Neutrophil (primary cell): ENCODE data around the gene ABHD1.

ENCODE experiments used
- H3K27ac ChIP-seq: fragments of 200-600 bp; sonication (generic); 2 replicates; pipeline ENCODE4 v1.5.1; 2016; ENCODE audit warnings: mild to moderate bottlenecking, moderate library complexity
- H3K27me3 ChIP-seq: fragments of 200-600 bp; sonication (generic); 2 replicates; pipeline ENCODE4 v1.6.0; 2016; ENCODE audit warnings: mild to moderate bottlenecking
- H3K36me3 ChIP-seq: fragments of 200-600 bp; sonication (generic); 2 replicates; pipeline ENCODE4 v1.5.1; 2017
- H3K4me1 ChIP-seq, 2 experiments: fragments of 200-600 bp in 1 of 2; sonication (generic) in 1 of 2; 1 replicate in 1 of 2; 2 replicates in 1 of 2; pipeline versions ENCODE4 v1.5.1 to v1.6.1; 2013 to 2016; ENCODE audit warnings: low read depth in 1 of 2, low read length in 1 of 2, mild to moderate bottlenecking in 1 of 2, moderate library complexity in 1 of 2; ENCODE audit not compliant: control insufficient read depth in 1 of 2, insufficient read depth in 1 of 2
- H3K4me3 ChIP-seq, 2 experiments: fragments of 200-600 bp in 1 of 2; sonication (generic) in 1 of 2; 1 replicate in 1 of 2; 2 replicates in 1 of 2; pipeline ENCODE4 v1.5.1; 2013 to 2016; ENCODE audit warnings: low read depth in 1 of 2, low read length in 1 of 2, mild to moderate bottlenecking in 1 of 2, moderate library complexity in 1 of 2
- H3K9me3 ChIP-seq: fragments of 200-600 bp; sonication (generic); 2 replicates; pipeline ENCODE4 v1.5.1; 2016
- CTCF ChIP-seq: fragments of 200-600 bp; sonication (generic); IDR thresholded peaks from 2 replicates; pipeline ENCODE4 v1.5.1; 2016; ENCODE audit warnings: antibody characterized with exemption

The ABHD1 gene

DNA sequence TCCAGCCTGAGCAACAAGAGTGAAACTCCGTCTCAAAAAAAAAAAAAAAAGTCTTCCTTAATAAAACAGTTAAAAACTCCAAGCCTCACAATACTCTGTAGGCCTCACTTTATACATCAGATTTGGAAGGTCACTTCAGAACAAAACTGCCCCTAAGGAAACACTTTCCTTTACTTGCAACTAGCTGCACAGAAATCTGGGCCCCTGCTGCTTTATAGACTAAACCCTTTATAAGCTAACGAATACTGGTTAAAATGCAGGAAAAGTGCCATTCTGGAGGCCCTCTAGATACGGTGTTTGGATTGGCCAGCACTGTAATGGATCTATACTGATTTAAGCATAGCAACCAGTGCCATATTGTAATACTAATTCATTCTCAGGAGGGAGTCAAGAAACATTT, 1.5 kb downstream of the ABHD1 start:
- TF ChIP-seq CTCF = no peak

GRCh38 chr2:27126252-27126710, 2.7 kb downstream of the ABHD1 start:
- TF ChIP-seq CTCF = no peak
- Histone ChIP-seq H3K27me3 (no peaks in the 10 kb centered on the region), H3K4me3 (no peak overlapping the region), H3K27ac (no peak overlapping the region), H3K4me1 (peaks cover 23% of the 10 kb centered on the region in 2 experiments), H3K9me3 (no peaks in the 10 kb centered on the region), H3K36me3 (peaks cover 33% of the 10 kb centered on the region)

More for the DNA sequence above, 1.5 kb downstream of the ABHD1 start:
- Histone ChIP-seq H3K9me3 (no peaks in the 10 kb centered on the region), H3K4me3 (no peak overlapping the region), H3K27ac (no peak overlapping the region), H3K4me1 (peaks cover 23% of the 10 kb centered on the region in 2 experiments), H3K27me3 (peaks cover 10% of the 10 kb centered on the region), H3K36me3 (peaks cover 21% of the 10 kb centered on the region)

DNA sequence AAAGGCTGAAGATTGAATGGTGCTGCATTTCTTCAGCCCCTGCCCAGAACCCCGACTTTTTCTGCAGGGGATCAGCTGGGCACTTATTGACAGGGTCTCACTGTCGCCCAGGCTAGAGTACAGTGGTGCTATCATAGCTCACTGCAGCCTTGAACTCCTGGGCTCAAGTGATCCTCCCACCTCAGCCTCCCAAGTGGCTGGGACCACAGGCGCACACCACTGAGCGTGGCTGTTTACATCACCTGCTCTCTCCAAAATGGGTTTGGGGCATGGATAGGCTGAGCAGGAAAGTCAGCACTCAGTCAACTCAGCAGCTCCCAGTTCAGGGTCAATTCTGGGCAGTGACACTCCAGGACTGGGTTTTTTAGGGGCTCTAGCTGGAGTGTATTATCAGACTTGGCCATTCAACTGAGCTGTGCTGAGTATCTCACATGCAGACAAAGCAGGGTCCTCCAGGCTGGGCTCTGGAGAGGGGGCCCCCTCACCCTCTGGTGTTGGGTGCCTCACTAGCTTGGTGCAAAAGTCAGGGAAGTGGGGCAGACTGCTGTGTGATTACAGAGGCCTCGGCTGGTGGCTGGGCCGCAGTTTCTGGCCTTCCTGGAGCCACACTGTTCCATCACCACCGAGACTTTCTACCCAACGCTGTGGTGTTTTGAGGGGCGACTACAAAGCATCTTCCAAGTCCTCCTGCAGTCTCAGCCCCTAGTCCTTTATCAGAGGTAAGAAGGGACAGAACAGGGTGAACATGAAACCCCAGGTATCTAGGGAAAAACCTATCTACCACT, 4.5 kb downstream of the ABHD1 start:
- Histone ChIP-seq H3K27me3 (no peaks in the 10 kb centered on the region), H3K4me3 (no peak overlapping the region), H3K4me1 (peaks cover 8 to 10% of the 10 kb centered on the region in 2 experiments), H3K9me3 (no peaks in the 10 kb centered on the region), H3K36me3 (peaks cover 51% of the 10 kb centered on the region), H3K27ac (no peak overlapping the region)
- no peak for TF ChIP-seq CTCF

- Histone ChIP-seq H3K4me1 (peaks cover 9 to 13% of the 10 kb centered on the region in 2 experiments), H3K27me3 (no peaks in the 10 kb centered on the region), H3K27ac (no peak overlapping the region), H3K4me3 (no peak overlapping the region), H3K9me3 (no peaks in the 10 kb centered on the region), H3K36me3 (peaks cover 55% of the 10 kb centered on the region)
- TF ChIP-seq CTCF = no peak
These were observed 5.3 kb downstream of the ABHD1 start for GRCh38 chr2:27128668-27129571.

DNA sequence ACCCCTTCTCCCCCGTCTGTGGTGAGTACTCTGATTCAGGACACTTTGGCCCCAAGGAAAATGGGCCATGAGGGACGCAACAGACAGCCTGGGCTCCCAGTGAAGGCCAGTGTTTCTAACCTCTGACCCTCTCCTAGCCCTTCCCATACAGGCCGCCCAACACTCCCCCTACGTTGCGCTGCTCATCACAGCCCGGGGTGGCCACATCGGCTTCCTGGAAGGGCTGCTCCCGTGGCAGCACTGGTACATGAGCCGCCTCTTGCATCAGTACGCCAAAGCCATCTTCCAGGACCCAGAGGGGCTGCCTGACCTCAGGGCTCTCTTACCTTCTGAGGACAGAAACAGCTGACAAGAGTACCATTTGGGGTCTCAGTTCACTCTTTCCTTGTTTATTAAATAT, 6.8 kb downstream of the ABHD1 start:
- Histone ChIP-seq H3K4me1 (peaks cover 15 to 17% of the 10 kb centered on the region in 2 experiments), H3K27me3 (no peaks in the 10 kb centered on the region), H3K4me3 (no peak overlapping the region), H3K27ac (no peak overlapping the region), H3K36me3 (peaks cover 55% of the 10 kb centered on the region), H3K9me3 (no peaks in the 10 kb centered on the region)
- no peak for TF ChIP-seq CTCF
